Measurements from ENCODE around the gene GJA1. TPM values are rescaled to one million over a fixed set of nuclear protein-coding genes. Genes with fewer than 3 reads are reported as not detected.

Gene GJA1
- total and polyA plus RNA-seq, 2 of the 13 experiments (the other 11 are each of a cell fraction or from before 2014, with no cell fraction given), result not detected

GRCh38 chr6:121426686-121427085 is 8.8 kb upstream of the GJA1 start:
- H2AFZ ChIP-seq (ENCODE audit: low read length), result no peak overlapping the region
- no peak overlapping the region for H3K9ac ChIP-seq (ENCODE audit: insufficient read depth, low read depth, low read length)
- no peak for DNase-seq (ENCODE audit: low spot score)
- no peak overlapping the region for H3K27ac ChIP-seq (ENCODE audit: extremely low read length, insufficient read depth, low read length)
- H3K9me3 ChIP-seq (ENCODE audit: low read length), result no peaks in the 10 kb centered on the region
- WGBS (ENCODE audit: low lambda C conversion rate), result 1% methylated on average over 3 of the region's 3 CpGs
- H3K4me1 ChIP-seq (ENCODE audit: insufficient read depth, low read length), result peaks cover 13% of the 10 kb centered on the region
- POLR2A ChIA-PET, result no interaction called here
- in situ Hi-C loops (cut with HindIII; ENCODE audit: extremely low pct_ligation_motif_present, low pct_unique_long_range_greater_than_20kb), result no loop called here
- TF ChIP-seq ZFP36L1 (CRISPR knock-in tag; IDR thresholded peaks at IDR 0.05), result no peak
- no peak for ATAC-seq
- BruUV-seq (replicated peaks), result no TSS peak
- CTCF ChIA-PET (ENCODE audit: low intra/inter-chr PET ratio, low total read pairs), result no interaction called here
- no peaks in the 10 kb centered on the region for H3K79me2 ChIP-seq (ENCODE audit: insufficient read depth, low read length)
- no peak overlapping the region for H3K4me3 ChIP-seq (replicated peaks in 1 of 3; ENCODE audit: insufficient read depth in 1 of 3, low read depth in 2 of 3, low read length in 3 of 3)
- H4K20me1 ChIP-seq (ENCODE audit: insufficient read depth, low read length), result no peaks in the 10 kb centered on the region
- intact Hi-C loops (cut with micrococcal nuclease; ENCODE audit: unreplicated experiment), result no loop called here
- H3K4me2 ChIP-seq (ENCODE audit: low read depth, low read length), result no peak overlapping the region
- no peaks in the 10 kb centered on the region; a peak in 1 of 5 replicates for H3K27me3 ChIP-seq (ENCODE audit: control insufficient read depth in 1 of 2, insufficient read depth in 2 of 2, low read length in 2 of 2)
- no peaks in the 10 kb centered on the region for H3K36me3 ChIP-seq (replicated peaks in 1 of 2; ENCODE audit: control insufficient read depth in 1 of 2, insufficient read depth in 2 of 2, low read length in 2 of 2)
- no peak for FAIRE-seq

- WGBS (ENCODE audit: low lambda C conversion rate), result 57% methylated on average over 15 of the region's 15 CpGs
- Histone ChIP-seq H3K27me3 (ENCODE audit: control insufficient read depth in 1 of 2, insufficient read depth in 2 of 2, low read length in 2 of 2) (no peaks in the 10 kb centered on the region), H2AFZ (ENCODE audit: low read length) (no peak overlapping the region), H3K9ac (ENCODE audit: insufficient read depth, low read depth, low read length) (no peak overlapping the region), H3K36me3 (replicated peaks in 1 of 2; ENCODE audit: control insufficient read depth in 1 of 2, insufficient read depth in 2 of 2, low read length in 2 of 2) (no peaks in the 10 kb centered on the region), H3K4me1 (ENCODE audit: insufficient read depth, low read length) (peaks cover 13% of the 10 kb centered on the region), H4K20me1 (ENCODE audit: insufficient read depth, low read length) (no peaks in the 10 kb centered on the region), H3K4me2 (ENCODE audit: low read depth, low read length) (no peak overlapping the region), H3K27ac (ENCODE audit: extremely low read length, insufficient read depth, low read length) (no peak overlapping the region), H3K4me3 (replicated peaks in 1 of 3; ENCODE audit: insufficient read depth in 1 of 3, low read depth in 2 of 3, low read length in 3 of 3) (no peak overlapping the region), H3K9me3 (ENCODE audit: low read length) (no peaks in the 10 kb centered on the region), H3K79me2 (ENCODE audit: insufficient read depth, low read length) (no peaks in the 10 kb centered on the region)
- BruUV-seq (replicated peaks), result no TSS peak
- in situ Hi-C loops (cut with HindIII; ENCODE audit: extremely low pct_ligation_motif_present, low pct_unique_long_range_greater_than_20kb) (no loop called here), intact Hi-C loops (cut with micrococcal nuclease; ENCODE audit: unreplicated experiment) (no loop called here)
- POLR2A ChIA-PET, result no interaction called here
- FAIRE-seq (no peak), DNase-seq (ENCODE audit: low spot score) (no peak), ATAC-seq (no peak)
- no peak for TF ChIP-seq PHF21A (CRISPR knock-in tag; IDR thresholded peaks at IDR 0.05)
- TF ChIP-seq THAP7 (CRISPR knock-in tag; IDR thresholded peaks at IDR 0.05), result no peak
- TF ChIP-seq HDAC2 (CRISPR knock-in tag; IDR thresholded peaks at IDR 0.05), result no peak
- CTCF ChIA-PET (ENCODE audit: low intra/inter-chr PET ratio, low total read pairs), result no interaction called here
Observed at GRCh38 chr6:121428872-121429756, 6.3 kb upstream of the GJA1 start.
